GM12878 (cell line): ENCODE measurements around the gene CSNK1A1. TPM values are rescaled to one million over a fixed set of nuclear protein-coding genes. Genes with fewer than 3 reads are reported as not detected.
A peak's percentile ranks its signal among the peaks of the same experiment; 100 is the strongest.
"Not testable (repeated sequence)": the region's sequence is repeated elsewhere in the genome, so short reads cannot be mapped to it uniquely, and the experiment has no call there.

Experiments used
- ATAC-seq: fragments of 200-7000 bp; cut with Tn5 transposase; 3 replicates; pipeline ENCODE4 v1.9.1; 2020; ENCODE audit warnings: mild to moderate bottlenecking, moderate library complexity
- BruUV-seq: library from RNA; stranded (reverse); fragments of 400-500 nt; replicated peaks from 2 replicates; lab custom pipeline; 2021; lab: Mats Ljungman, UMichigan
- CTCF ChIA-PET: fragments of 300-600 bp; sonication (Branson Sonifier 250); formaldehyde crosslinking; extraction: SDS; loops from one replicate; lab custom pipeline; 2021; ENCODE audit warnings: inconsistent platforms; lab: Yijun Ruan, JAX
- POLR2A ChIA-PET: fragments of 350-600 bp; formaldehyde crosslinking; extraction: SDS; loops from one replicate; lab custom pipeline; 2021; ENCODE audit warnings: inconsistent platforms; lab: Charles Lee
- RAD21 ChIA-PET: fragments of 300-600 bp; sonication (Branson Sonifier 250); formaldehyde crosslinking; loops from one replicate; lab custom pipeline; 2023; ENCODE audit warnings: antibody characterized with exemption; ENCODE audit not compliant: unreplicated experiment; lab: Charles Lee
- SMC1A ChIA-PET: fragments of 300-600 bp; sonication (Branson Sonifier 250); formaldehyde crosslinking; loops from one replicate; lab custom pipeline; 2023; ENCODE audit not compliant: unreplicated experiment, uncharacterized antibody; lab: Charles Lee
- DNase-seq: peaks from one replicate; pipeline ENCODE4 v3.0.0-alpha.2; 2011; ENCODE audit warnings: low read depth, low spot score
- FAIRE-seq: peaks from 3 replicates; lab custom pipeline; 2011; peaks lifted over from hg19 to GRCh38; lab: Jason Lieb, UNC
- H2AFZ ChIP-seq: 2 replicates; pipeline ENCODE4 v1.6.0; 2011; ENCODE audit warnings: low read depth, low read length, control low read depth; ENCODE audit not compliant: control insufficient read depth
- H3K27ac ChIP-seq: 2 replicates; pipeline ENCODE4 v1.5.1; 2011; ENCODE audit warnings: control low read depth; ENCODE audit not compliant: control insufficient read depth, insufficient read depth
- H3K27me3 ChIP-seq, 2 experiments: replicated peaks in 1 of 2; 2 replicates each; pipeline versions ENCODE4 v1.6.0 to v1.6.1; 2011; ENCODE audit warnings: low read length in 1 of 2; ENCODE audit not compliant: control insufficient read depth in 2 of 2, insufficient read depth in 2 of 2
- H3K36me3 ChIP-seq, 2 experiments: 2 replicates each; pipeline ENCODE4 v1.5.1; 2011; ENCODE audit warnings: low read length in 1 of 2; ENCODE audit not compliant: control insufficient read depth in 2 of 2, insufficient read depth in 2 of 2
- H3K4me1 ChIP-seq: 2 replicates; pipeline ENCODE4 v1.6.1; 2011; ENCODE audit warnings: mild to moderate bottlenecking, low read length, moderate library complexity, mixed read lengths; ENCODE audit not compliant: control insufficient read depth, insufficient read depth
- H3K4me2 ChIP-seq: 2 replicates; pipeline ENCODE4 v1.6.0; 2011; ENCODE audit warnings: control low read depth; ENCODE audit not compliant: control insufficient read depth, insufficient read depth
- H3K4me3 ChIP-seq: fragments of 200-600 bp; sonication (generic); 2 replicates; pipeline ENCODE4 v1.5.1; 2016
- H3K79me2 ChIP-seq: 2 replicates; pipeline ENCODE4 v1.6.0; 2011; ENCODE audit warnings: low read length; ENCODE audit not compliant: control insufficient read depth, insufficient read depth
- H3K9ac ChIP-seq: 2 replicates; pipeline ENCODE4 v1.8.0; 2011; ENCODE audit warnings: low read length, control low read depth, mixed read lengths; ENCODE audit not compliant: control insufficient read depth, insufficient read depth
- H3K9me3 ChIP-seq: replicated peaks from 3 replicates; pipeline ENCODE4 v1.5.1; 2011; ENCODE audit warnings: mild to moderate bottlenecking, low read length; ENCODE audit not compliant: control insufficient read depth, insufficient read depth
- H4K20me1 ChIP-seq: 2 replicates; pipeline ENCODE4 v1.6.0; 2011; ENCODE audit not compliant: control insufficient read depth, insufficient read depth
- ELK1 ChIP-seq: IDR thresholded peaks from 2 replicates; pipeline ENCODE4 v1.6.1; 2012; ENCODE audit warnings: low read depth, low read length, improper control_type of control experiment
- RAD51 ChIP-seq: fragments of 450-650 bp; IDR thresholded peaks from 2 replicates; pipeline ENCODE4 v1.6.1; 2016; ENCODE audit warnings: moderate library complexity, mild to moderate bottlenecking, inconsistent platforms
- USF1 ChIP-seq: IDR thresholded peaks from 2 replicates; pipeline ENCODE4 v1.6.1; 2011; ENCODE audit warnings: borderline replicate concordance, low read depth, mild to moderate bottlenecking, moderate library complexity, mixed read lengths, low read length; ENCODE audit not compliant: insufficient read depth; ENCODE audit errors: extremely low read length
- WGBS: methylation state at CpG from one replicate; pipeline ENCODE4 v1.1.6; 2016; ENCODE audit warnings: low lambda C conversion rate; ENCODE audit not compliant: insufficient replicate concordance, insufficient coverage; ENCODE audit errors: missing lambda C conversion rate; 5-methylcytosine and 5-hydroxymethylcytosine counted together
- in situ Hi-C: fragments of 300-500 bp; cut with MboI; formaldehyde crosslinking; loops from 9 replicates; pipeline ENCODE4 v1.14.3; 2018; ENCODE audit warnings: mixed read lengths
- intact Hi-C: fragments of 100-400 bp; cut with micrococcal nuclease; formaldehyde crosslinking; loops from one replicate; pipeline ENCODE4 v1.14.2; 2022; ENCODE audit not compliant: unreplicated experiment
- polyA plus RNA-seq, 11 experiments: library from polyadenylated mRNA; depleted of rRNA in 4 of 11; unstranded in 6 of 11; stranded (reverse) in 5 of 11; fragments of >200 nt; fragmentation: Nextera tagmentation in 4 of 11; fragmentation: Illumina TruSeq in 1 of 11; extraction: Ambion mirVana in 4 of 11; extraction: Trizol in 1 of 11; gene quantifications; 1 replicate in 1 of 11; 2 replicates in 10 of 11; pipeline versions ENCODE4 v1.2.1 to v1.2.3, GENCODE V29; 2011 to 2016; ENCODE audit warnings: inconsistent platforms in 2 of 11, missing spikeins in 2 of 11, low read depth in 1 of 11
- total RNA-seq, 4 experiments: library from RNA; depleted of rRNA in 3 of 4; stranded (reverse); fragments of >200 nt in 3 of 4; fragmentation: Illumina TruSeq in 1 of 4; extraction: Trizol in 1 of 4; gene quantifications; 2 replicates each; pipeline versions ENCODE4 v1.2.1 to v1.2.3, GENCODE V29; 2013 to 2021

The CSNK1A1 gene
- total and polyA plus RNA-seq, 10 of the 15 experiments (the other 5 are each of a cell fraction or from before 2014, with no cell fraction given): 53.3 to 155 (median 133) TPM

- CTCF ChIA-PET: interaction anchor here (0.7 to 11.2 kb wide), 9 partner anchors 8 to 170 kb away, joined by 3 to 108 read pairs (median 5); no protein-coding TSS in a partner anchor
- RAD21 ChIA-PET: interaction anchor here (1.1 to 1.7 kb wide), 2 partner anchors 115 to 117 kb away, joined by 4 read pairs; no protein-coding TSS in a partner anchor
- Histone ChIP-seq H4K20me1 (no peaks in the 10 kb centered on the region), H3K9me3 (no peaks in the 10 kb centered on the region; the same call in 2 of the 3 replicates), H3K27ac (no peak overlapping the region), H3K4me1 (no peaks in the 10 kb centered on the region), H3K9ac (no peak overlapping the region), H3K79me2 (no peaks in the 10 kb centered on the region), H3K4me3 (no peak overlapping the region), H3K4me2 (no peak overlapping the region), H2AFZ (no peak overlapping the region), H3K27me3 (no peaks in the 10 kb centered on the region), H3K36me3 (no peaks in the 10 kb centered on the region; a peak in 1 of 4 replicates)
- no peak for TF ChIP-seq ELK1
- peak; percentile 17; the same call in 1 of the 2 replicates for TF ChIP-seq RAD51
- peak; percentile 36 for TF ChIP-seq USF1
- no TSS peak for BruUV-seq
- in situ Hi-C loops: no loop called here
- SMC1A ChIA-PET: interaction anchor here (1.2 to 4.3 kb wide), 4 partner anchors 96 to 171 kb away, joined by 3 to 20 read pairs (median 4); no protein-coding TSS in a partner anchor
- ATAC-seq (no peak), DNase-seq (no peak), FAIRE-seq (no peak)
- intact Hi-C loops: no loop called here
- POLR2A ChIA-PET: no interaction called here
- WGBS: 40% methylated on average over 12 of the region's 12 CpGs
These were observed 103.6 kb downstream of the CSNK1A1 start for GRCh38 chr5:149447373-149448367.

- H2AFZ ChIP-seq, H3K9me3 ChIP-seq, POLR2A ChIA-PET, DNase-seq, ATAC-seq, H3K36me3 ChIP-seq, H3K4me3 ChIP-seq, H3K9ac ChIP-seq, in situ Hi-C loops, H3K4me2 ChIP-seq, FAIRE-seq, H4K20me1 ChIP-seq, intact Hi-C loops, H3K27me3 ChIP-seq, H3K79me2 ChIP-seq, BruUV-seq, H3K4me1 ChIP-seq, H3K27ac ChIP-seq: not testable (repeated sequence)
- RAD21 ChIA-PET: interaction anchor here (0.6 to 1.7 kb wide), 3 partner anchors 115 to 334 kb away, joined by 3 to 4 read pairs (median 3); no protein-coding TSS in a partner anchor
- SMC1A ChIA-PET: interaction anchor here (1.2 to 4.3 kb wide), 5 partner anchors 97 to 172 kb away, joined by 3 to 20 read pairs (median 4); no protein-coding TSS in a partner anchor
- 79% methylated on average over 3 of the region's 3 CpGs for WGBS
- CTCF ChIA-PET: interaction anchor here (1.2 to 11.2 kb wide), 9 partner anchors 7 to 171 kb away, joined by 3 to 108 read pairs (median 6); no protein-coding TSS in a partner anchor
These were observed 104.4 kb downstream of the CSNK1A1 start for GRCh38 chr5:149446794-149447193.
